Measurements from ENCODE around the gene DTD1.

DTD1 gene

DNA sequence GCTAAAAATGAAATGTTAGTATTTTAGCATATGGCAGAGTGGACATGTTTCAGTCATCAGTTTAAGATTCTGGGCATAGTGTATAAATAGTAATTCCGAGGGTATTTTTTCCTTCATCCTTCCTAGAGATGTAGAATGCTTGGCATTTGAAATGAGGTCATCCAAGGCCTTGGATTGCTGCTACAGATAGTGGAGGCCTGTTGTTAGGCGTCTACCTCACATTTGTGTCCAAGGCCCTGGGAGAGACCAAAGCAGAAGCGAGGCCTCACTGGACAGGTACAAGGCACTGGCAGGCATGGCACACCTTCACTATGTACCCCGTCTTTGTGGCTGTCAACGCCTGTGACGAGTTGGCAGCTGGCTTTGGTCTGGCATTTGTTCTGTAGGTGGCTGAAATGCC, 58.0 kb downstream of the DTD1 start:
- TF ChIP-seq, protein P1, sequence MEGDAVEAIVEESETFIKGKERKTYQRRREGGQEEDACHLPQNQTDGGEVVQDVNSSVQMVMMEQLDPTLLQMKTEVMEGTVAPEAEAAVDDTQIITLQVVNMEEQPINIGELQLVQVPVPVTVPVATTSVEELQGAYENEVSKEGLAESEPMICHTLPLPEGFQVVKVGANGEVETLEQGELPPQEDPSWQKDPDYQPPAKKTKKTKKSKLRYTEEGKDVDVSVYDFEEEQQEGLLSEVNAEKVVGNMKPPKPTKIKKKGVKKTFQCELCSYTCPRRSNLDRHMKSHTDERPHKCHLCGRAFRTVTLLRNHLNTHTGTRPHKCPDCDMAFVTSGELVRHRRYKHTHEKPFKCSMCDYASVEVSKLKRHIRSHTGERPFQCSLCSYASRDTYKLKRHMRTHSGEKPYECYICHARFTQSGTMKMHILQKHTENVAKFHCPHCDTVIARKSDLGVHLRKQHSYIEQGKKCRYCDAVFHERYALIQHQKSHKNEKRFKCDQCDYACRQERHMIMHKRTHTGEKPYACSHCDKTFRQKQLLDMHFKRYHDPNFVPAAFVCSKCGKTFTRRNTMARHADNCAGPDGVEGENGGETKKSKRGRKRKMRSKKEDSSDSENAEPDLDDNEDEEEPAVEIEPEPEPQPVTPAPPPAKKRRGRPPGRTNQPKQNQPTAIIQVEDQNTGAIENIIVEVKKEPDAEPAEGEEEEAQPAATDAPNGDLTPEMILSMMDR (IDR thresholded peaks at IDR 0.05; ENCODE audit: control insufficient read depth, insufficient read depth, low read depth, low read length, missing control alignments): no peak

DNA sequence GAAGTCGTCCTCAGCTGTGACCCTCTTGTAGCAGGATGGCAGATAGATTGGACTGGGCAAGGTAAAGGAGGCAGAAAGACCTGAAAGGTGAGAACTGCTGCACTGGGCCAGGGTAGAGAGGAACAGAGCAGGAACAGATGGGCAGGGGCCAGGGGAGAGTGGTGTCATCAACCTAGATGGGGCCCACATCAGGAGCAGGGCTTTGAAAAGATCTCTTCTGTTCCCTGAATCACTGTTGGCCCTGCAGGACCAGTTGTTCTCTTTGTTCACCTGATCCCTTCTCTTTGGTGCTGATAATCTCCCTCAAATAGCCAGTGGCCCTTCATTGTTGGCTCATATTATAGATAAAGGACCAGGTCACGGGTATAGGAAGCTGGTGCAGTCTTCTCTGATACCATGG, 59.9 kb downstream of the DTD1 start:
- TF ChIP-seq, protein P1 (IDR thresholded peaks at IDR 0.05; ENCODE audit: control insufficient read depth, insufficient read depth, low read depth, low read length, missing control alignments): no peak
- no peak overlapping the region for H3K4me3 ChIP-seq (ENCODE audit: control insufficient read depth, low read depth, low read length)
- no peak for DNase-seq (ENCODE audit: low read depth)

More for the DNA sequence above, 58.0 kb downstream of the DTD1 start:
- DNase-seq (ENCODE audit: low read depth): no peak
- no peak overlapping the region for H3K4me3 ChIP-seq (ENCODE audit: control insufficient read depth, low read depth, low read length)

DNA sequence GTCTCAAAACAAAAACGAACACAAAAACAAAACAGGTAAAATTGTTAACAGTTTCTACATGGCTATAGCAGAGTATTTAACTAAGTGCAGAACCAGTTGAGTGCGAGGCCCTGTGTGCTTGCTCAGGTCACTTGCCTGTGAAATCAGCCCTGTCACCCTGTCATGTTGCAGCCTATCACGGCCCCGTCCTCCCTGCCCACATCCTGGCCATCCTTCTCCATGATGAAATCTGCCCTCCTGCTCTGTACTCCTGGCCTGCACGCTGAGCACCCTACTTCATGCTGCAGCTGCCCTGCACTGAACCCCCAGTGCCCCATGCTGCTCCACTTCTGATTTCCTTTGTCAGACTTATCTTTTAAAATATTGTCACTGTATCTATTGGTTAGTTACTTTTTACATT, 62.4 kb downstream of the DTD1 start:
- TF ChIP-seq, protein P1 (IDR thresholded peaks at IDR 0.05; ENCODE audit: control insufficient read depth, insufficient read depth, low read depth, low read length, missing control alignments): no peak
- H3K4me3 ChIP-seq (ENCODE audit: control insufficient read depth, low read depth, low read length): no peak overlapping the region
- DNase-seq (ENCODE audit: low read depth): no peak

DNA sequence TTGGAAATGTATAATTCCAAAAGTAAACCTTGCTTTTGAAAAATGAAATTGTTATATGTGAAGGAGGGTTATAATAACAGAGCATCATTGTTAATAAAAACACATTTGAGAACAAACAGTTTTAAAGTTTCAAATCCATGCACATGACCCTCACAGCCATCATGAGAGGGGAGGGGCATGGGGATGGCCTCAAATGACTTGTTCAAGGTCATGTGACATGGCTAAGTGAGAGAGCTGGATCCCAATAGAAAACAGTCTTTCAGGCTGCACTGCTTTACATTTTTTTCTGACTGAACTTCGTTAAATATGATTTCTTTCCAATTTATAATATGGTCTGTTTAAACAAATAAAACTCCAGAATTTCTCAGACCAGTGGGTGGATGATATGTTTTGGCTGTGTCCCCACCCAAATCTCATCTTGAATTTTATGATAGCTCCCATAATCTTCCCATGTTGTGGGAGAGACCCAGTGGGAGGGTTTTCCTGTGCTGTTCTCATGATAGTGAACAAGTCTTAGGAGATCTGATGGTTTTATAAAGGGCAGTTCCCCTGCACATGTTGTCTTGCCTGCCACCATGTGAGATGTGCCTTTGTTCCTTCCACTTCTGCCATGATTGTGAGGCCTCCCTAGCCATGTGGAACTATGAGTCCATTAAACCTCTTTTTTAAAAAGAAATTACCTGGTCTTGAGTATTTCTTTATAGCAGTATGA, 66.0 kb downstream of the DTD1 start:
- DNase-seq (ENCODE audit: low read depth): no peak
- TF ChIP-seq, protein P1 (IDR thresholded peaks at IDR 0.05; ENCODE audit: control insufficient read depth, insufficient read depth, low read depth, low read length, missing control alignments): no peak
- H3K4me3 ChIP-seq (ENCODE audit: control insufficient read depth, low read depth, low read length): no peak overlapping the region

DNA sequence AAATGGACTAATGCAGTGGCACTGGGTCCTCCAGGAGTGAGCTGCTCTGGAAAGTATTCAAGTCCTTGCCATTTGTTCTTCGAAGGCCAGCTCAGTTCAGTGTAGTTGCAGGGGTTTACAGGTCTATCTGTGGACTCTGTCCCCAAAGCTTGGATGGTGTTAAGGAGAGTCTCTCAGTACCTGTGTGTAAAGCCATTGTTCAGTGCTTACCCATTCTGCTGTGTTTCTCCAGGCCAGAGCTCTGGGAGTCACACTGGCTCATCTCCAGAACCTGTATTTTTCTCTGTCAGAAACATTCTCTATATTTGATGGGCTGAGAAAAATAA, 66.6 kb downstream of the DTD1 start:
- DNase-seq (ENCODE audit: low read depth): no peak
- no peak overlapping the region for H3K4me3 ChIP-seq (ENCODE audit: control insufficient read depth, low read depth, low read length)
- TF ChIP-seq, protein P1 (IDR thresholded peaks at IDR 0.05; ENCODE audit: control insufficient read depth, insufficient read depth, low read depth, low read length, missing control alignments): no peak

DNA sequence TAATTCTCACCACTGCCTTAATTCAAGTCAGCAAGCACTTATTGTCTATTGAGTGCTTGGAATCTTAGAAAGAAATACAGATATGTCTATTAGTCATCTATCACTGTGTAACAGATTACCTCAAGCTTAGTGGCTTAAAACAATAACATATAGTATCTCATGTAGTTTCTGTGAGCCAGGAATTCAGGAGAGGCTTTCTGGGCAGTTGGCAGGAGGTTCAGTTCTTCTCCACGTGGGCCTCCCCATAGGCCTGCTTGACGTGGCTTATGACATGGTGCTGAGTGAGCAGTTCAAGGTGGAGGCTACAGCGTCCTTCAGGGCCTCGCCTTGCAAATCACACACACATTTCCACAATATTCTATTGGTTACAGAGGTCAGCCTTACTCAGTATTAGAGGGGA, 69.7 kb downstream of the DTD1 start:
- TF ChIP-seq, protein P1 (IDR thresholded peaks at IDR 0.05; ENCODE audit: control insufficient read depth, insufficient read depth, low read depth, low read length, missing control alignments): no peak
- DNase-seq (ENCODE audit: low read depth): peak; percentile 3

More for the DNA sequence above, 69.7 kb downstream of the DTD1 start:
- H3K4me3 ChIP-seq (ENCODE audit: control insufficient read depth, low read depth, low read length): no peak overlapping the region
